Putamen (tissue), 1 donor: ENCODE results near the gene ABCG1.

Source experiments
- DNase-seq: peaks from one replicate; pipeline ENCODE4 v3.0.0-alpha.2; 2016; ENCODE audit warnings: low spot score

The ABCG1 gene

GRCh38 chr21:42233067-42233961 lies 14.4 kb downstream of the ABCG1 start:
- no peak for DNase-seq

GRCh38 chr21:42234041-42234440 lies 15.1 kb downstream of the ABCG1 start:
- DNase-seq, result no peak

- DNase-seq, result peak; percentile 75
These were observed 15.7 kb downstream of the ABCG1 start for GRCh38 chr21:42234464-42235241.

- DNase-seq, result no peak
These were observed 16.7 kb downstream of the ABCG1 start for GRCh38 chr21:42235593-42235992.

- DNase-seq, result no peak
These were observed 17.1 kb downstream of the ABCG1 start for GRCh38 chr21:42236014-42236413.

- no peak for DNase-seq
These were observed 17.8 kb downstream of the ABCG1 start for GRCh38 chr21:42236693-42237092.

- DNase-seq, result no peak
These were observed 18.2 kb downstream of the ABCG1 start for GRCh38 chr21:42237161-42237560.

- no peak for DNase-seq
These were observed 18.6 kb downstream of the ABCG1 start for GRCh38 chr21:42237577-42237976.

GRCh38 chr21:42238185-42238934 lies 19.4 kb downstream of the ABCG1 start:
- no peak for DNase-seq

- DNase-seq, result no peak
These were observed 20.6 kb downstream of the ABCG1 start for GRCh38 chr21:42239556-42239955.

GRCh38 chr21:42239973-42240372 lies 21.0 kb downstream of the ABCG1 start:
- no peak for DNase-seq

- DNase-seq, result no peak
These were observed 23.7 kb downstream of the ABCG1 start for GRCh38 chr21:42242611-42243010.

GRCh38 chr21:42243026-42243425 lies 24.1 kb downstream of the ABCG1 start:
- DNase-seq, result no peak

- DNase-seq, result no peak
These were observed 26.6 kb downstream of the ABCG1 start for GRCh38 chr21:42245331-42246193.

GRCh38 chr21:42247716-42248115 lies 28.8 kb downstream of the ABCG1 start:
- DNase-seq, result no peak

- DNase-seq, result no peak
These were observed 29.3 kb downstream of the ABCG1 start for GRCh38 chr21:42248241-42248640.

GRCh38 chr21:42248783-42249597 lies 30.1 kb downstream of the ABCG1 start:
- no peak for DNase-seq

GRCh38 chr21:42250422-42251403 lies 31.8 kb downstream of the ABCG1 start:
- no peak for DNase-seq

- no peak for DNase-seq
These were observed 32.8 kb downstream of the ABCG1 start for GRCh38 chr21:42251654-42252324.
